Fibroblast of skin of left biceps (primary cell): ENCODE data around the gene DFFA.
"Not testable (repeated sequence)": the region's sequence is repeated elsewhere in the genome, so short reads cannot be mapped to it uniquely, and the experiment has no call there.

Experiments
- DNase-seq, 2 experiments: peaks; one replicate each; pipeline ENCODE4 v3.0.0-alpha.2; 2013; ENCODE audit warnings: low read depth in 2 of 2

Gene DFFA

DNA sequence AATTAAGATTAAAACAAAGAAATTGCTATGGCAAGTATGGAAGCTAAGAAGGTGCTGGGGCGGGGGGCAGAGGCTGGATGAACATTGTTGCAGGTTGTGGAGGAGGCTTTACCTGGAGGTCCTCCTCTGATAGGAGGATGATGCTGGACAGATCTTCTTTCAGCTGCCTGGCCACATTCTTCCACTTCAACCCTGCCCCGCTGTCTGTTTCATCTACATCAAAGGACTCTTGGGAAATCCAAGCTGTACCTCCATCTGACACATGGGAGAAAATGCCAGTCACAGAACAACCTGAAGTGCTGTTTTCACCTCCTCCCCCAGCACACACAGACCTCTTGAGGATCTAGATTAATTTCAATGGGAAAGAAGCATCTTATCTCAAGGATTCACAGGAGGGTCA, 5.3 kb downstream of the DFFA start:
- DNase-seq, result no peak

DNA sequence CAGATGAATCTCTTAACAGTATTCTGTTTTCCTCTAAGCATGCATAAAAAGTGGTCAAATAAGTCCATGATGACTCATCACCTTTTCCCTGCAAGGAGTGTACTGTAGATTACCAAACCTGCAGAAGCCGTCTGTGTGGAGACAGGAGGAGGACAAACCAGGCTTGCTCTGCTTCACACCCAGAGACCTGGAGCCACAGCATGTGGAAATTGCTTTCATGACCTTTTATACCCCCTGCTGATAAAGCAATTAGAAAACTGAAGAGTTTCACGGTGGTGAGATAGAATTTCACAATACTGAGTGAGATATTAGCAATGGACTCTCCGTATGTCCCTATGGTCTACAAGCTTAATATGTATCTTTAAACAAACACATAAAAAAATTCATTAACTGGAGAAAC, 13.1 kb downstream of the DFFA start:
- peak; percentile 38 to 46 for DNase-seq

DNA sequence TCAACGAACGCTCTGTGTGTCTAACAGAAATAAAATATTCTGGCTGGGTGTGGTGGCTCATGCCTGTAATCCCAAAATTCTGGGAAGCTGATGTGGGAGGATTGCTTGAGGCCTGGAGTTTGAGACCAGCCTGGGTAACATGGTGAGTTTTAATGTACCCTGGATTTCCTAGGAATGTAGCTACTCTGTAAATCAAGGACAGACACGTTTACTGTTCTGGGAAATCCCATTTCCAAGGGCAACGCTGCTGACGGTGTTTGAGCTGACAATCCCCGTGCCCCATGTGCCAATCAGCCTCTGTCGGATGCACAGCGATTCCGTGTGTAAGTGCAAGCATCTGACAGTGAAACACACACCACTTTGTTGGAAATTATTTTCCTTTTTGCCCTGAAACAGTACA, 14.5 kb downstream of the DFFA start:
- no peak for DNase-seq

DNA sequence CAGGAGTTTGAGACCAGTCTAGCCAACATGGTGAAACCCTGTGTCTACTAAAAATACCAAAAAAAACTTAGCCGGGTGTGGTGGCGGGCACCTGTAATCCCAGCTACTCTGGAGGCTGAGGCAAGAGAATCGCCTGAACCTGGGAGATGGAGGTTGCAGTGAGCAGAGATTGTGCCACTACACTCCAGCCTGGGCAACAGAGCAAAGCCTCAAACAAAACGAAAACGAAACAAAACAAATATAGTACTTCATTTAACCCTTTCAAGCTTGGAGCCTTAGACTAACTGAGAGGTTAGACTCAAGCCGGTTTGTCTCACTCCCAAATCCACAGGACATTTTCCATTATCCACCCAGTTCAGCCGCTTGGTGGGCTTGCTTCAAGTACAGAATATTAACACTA, 14.9 kb downstream of the DFFA start:
- DNase-seq, result not testable (repeated sequence)

DNA sequence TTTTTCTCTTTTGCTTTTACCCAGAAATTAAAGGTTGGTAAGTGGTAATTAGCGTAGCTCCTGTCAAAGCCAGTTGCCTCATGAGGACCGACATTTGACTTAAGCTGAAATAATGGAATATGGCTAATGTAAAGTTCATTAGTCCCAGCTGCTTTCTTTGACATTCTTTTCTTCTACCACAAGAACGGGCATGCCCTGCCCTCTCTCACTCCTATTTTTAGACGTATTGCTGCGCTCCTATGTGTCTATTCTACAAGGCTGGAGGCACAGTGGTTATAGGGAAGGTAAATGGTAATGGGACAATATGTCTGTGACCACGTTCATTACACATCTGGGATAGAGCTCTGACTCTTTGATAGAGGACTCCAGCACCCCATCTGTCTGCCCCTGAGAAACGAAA, 15.7 kb downstream of the DFFA start:
- DNase-seq, result no peak

DNA sequence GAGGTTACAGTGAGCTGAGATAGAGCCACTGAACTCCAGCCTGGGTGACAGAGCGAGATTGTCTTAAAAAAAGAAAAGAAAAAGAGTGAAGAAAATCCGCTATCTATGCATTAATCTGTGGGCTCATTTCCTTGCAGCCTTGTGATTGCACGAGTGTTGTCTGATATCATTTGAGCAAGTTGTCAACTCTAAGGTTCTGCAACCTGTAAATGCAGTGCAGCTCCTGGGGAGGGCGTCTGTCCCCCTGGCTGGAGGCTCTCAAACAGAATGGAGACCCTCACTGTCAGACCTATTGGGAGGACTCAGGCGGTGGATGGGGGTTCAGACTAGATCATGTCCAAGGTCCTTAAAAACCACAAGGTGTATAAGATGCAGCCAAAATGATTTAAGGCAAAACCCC, 16.3 kb downstream of the DFFA start:
- no peak for DNase-seq

DNA sequence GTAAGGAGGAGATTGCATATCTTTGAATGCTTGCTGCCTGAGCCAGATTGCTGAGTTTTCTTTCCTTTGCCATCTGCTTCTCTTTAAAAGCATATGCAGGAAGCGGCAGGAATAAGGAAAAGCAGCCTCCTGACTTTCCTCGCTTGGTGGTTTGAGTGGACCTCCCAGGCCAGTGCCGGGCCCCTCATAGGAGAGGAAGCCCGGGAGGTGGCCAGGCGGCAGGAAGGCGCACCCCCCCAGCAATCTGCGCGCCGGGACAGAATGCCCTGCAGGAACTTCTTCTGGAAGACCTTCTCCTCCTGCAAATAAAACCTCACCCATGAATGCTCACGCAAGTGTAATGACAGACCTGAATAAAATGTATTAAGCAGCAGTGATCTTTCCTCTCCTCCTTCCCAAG, 21.0 kb downstream of the DFFA start:
- DNase-seq, result peak in 1 of 2 experiments; percentile 47

DNA sequence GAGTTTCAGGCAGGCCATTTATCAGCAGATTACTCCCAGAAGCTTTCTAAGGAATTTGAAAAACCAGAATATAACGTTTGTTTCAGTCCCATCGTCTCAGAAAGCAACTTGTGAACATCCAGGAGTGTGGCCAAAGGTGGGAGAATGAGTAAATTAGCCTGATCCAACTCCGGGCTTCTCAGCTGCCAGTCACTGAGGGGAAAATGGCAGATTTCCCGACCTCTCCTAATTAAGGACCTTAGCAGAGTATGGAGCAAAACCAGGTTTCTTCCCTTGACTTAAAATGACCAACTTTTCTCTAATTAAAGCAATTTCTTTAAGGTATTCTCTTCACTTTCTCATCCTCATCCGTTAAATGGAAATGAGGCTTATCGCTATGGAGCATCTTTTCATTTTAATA, 21.5 kb downstream of the DFFA start:
- no peak for DNase-seq

DNA sequence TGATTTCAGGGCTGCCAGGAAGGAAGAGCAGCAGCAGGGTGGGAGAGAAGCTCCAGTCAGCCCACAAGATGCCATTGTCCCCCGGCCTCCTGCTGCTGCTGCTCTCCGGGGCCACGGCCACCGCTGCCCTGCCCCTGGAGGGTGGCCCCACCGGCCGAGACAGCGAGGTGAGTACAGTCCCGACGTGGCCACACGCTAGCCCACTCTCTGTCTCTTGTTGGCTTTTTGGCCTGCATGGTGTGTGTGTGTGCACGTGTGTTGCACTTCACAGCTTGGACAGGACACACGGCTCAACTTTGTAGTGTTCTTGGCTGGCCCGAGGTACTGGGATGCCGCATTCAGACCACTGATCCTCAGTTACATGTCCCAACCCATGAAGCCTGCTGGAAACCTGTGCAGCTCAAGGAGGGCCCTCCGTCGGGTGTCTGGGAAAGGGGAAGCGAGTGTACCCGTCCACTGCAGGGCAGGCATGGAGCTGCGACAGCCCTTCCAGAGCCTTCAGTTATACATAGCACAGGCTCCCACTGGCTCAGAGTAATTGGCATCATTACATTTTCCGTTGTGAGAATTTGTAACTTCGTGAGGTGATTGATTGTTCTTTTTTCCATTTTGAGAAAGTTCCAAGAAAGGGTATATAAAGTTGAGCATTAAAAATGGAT, 22.0 kb downstream of the DFFA start:
- DNase-seq, result no peak

DNA sequence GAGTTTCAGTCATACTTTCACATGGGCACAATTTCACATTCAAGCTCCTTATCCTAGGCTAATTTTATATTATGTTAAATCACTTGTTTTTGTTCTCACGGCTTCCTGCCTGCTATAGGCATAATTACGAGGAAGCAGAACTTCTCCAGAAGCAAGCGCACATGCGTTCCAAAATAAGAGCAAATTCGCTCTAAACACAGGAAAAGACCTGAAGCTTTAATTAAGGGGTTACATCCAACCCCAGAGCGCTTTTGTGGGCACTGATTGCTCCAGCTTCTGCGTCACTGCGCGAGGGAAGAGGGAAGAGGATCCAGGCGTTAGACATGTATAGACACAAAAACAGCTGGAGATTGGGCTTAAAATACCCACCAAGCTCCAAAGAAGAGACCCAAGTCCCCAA, 22.6 kb downstream of the DFFA start, which contains the start of gene CORT:
TSS of gene CORT (plus strand) at position 281 of the 400 bp plus-strand sequence. CDS start 193 bp downstream, outside the sequence.
- no peak for DNase-seq

DNA sequence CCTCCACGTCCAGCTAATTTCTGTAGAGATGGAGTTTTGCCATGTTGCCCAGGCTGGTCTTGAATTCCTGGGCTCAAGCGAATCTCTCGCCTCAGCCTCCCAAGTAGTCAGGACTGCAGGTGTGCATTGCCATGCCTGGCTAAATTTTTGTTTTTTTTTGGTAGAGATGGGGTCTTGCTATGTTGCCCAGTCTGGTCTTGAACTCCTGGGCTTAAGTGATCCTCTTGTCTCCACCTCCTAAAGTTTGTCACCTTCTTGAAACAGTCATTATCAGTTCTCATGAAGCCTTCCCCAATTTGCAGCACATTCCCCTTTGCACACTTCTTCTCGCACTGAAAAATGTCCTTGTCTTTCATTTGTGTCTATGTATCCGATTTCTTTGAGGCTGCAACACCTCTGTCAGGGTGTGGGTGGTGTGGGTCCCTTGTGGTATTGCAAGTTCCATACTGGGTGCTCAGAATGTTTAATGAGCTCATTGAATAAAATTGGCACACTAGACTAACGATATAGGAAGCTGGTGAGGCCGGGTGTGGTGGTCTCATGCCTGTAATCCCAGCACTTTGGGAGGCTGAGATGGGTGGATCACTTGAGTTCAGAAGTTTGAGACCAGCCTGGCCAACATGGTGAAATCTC, 25.4 kb downstream of the DFFA start:
- no peak for DNase-seq

DNA sequence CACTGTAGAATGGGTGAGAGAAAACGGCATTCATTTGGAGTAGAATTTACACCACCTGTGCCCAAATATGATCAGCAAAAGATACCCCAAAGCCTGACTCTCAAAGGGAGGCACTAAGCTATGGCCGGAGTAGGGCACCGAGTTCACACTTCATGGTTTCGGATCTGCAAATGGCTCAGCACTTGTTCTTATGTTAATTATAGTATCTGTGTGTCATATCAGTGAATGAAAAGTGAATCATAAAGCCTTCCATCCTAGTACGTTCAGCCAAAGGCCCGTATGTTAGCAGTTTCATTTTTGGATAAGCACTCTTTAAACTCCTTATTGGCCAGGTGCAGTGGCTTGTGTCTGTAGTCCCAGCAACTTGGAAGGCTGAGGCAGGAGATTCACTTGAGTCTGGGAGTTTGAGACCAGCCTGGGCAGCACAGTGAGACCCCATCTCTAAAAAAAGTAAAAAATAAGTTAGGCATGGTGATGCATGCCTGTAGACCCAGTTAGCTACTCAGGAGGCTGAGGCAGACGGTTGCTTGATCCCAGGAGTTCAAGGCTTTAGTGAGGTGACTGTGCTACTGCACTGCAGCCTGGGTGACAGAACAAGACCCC, 27.4 kb downstream of the DFFA start:
- DNase-seq, result no peak

DNA sequence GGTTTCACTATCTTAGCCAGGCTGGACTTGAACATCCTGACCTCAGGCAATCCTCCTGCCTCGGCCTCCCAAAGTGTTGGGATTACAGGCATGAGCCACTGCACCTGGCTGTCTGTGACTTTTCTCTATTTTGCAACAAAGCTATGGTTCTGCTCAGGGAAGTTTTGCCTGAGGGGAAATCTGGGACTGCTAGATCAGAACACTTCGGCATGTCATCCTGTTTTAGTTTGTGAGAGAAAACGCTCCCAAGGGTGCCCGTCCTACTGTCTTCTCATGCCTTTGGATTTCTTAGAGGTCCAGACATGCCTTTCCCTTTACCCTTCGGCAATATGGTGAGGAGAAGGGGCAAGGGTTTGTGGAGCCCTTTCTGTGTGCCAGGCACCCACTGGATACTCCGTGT, 28.1 kb downstream of the DFFA start:
- DNase-seq, result no peak

DNA sequence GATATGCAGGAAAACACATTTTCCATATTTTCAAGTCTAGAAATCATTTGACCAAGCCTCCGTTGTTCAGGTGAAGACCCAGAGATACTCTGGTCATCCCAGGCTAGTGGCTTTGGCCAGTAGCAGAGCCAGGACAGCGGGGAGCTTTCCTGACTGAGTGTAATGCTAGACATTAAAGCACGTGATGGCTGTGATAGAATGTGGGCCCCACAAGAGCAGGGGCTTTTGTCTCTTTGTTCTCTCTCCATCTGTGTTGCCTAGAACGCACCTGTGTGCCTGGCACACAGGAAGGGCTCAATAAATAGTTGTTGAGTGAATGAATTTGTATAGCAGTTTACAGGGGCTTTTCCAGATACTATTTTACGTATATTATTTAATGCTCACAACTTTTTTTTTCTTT, 31.5 kb downstream of the DFFA start:
- no peak for DNase-seq

DNA sequence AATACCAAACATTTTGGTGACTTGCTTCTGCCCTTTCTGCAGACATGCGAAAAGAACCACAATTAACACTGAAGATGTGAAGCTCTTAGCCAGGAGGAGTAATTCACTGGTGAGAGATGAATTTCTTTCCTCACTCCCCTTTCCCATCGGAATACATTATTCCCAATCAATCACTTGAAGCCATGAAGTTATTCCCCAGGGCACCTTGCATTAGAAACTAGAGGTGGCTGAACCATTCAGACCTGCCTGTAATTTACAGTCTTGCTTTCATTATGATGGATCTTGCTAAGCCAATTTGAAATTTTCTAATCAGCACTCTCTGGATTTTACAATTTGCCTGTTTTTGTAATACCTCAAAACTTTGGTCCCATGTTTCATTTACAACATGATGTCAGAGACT, 32.0 kb downstream of the DFFA start:
- no peak for DNase-seq

DNA sequence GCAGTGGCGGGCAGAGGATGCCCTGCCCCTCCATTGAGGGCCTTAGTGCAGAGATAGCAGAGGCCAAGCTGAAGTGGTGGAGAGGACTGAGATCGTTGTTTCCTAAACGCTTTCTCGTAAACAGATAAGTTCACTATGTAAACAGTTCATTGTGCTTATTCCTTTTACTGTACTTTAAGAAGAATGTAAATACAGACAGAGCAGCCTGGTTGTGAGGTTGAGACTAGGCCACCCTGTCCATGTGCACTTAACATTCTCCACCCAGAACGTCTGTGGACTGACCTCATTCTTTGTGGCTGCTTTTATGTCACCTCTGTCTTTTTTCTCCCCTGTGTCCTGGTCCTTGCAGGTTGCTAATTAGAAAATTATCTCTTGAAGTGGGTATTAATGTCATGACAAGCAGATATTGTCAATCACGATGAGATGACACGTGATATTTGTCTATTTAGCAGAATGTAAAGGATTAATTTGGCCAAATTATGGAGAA, 33.6 kb downstream of the DFFA start:
- DNase-seq, result no peak

DNA sequence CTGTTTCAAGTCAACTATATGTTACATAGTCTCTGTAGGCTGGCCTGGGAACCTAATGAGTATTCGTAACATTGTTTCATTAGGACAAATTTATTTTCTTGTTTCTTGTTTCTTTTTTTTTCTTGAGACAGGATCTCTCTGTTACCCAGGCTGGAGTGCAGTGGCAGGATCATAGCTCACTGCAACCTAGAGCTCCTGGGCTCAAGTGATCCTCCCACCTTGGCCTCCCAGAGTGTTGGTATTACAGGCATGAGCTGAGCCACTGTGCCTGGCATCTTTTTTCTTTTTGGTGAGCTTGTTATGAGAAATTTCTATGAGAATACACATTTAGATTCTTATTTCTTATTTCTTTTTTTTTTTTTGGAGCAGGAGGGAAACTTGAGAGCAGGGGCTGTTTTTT, 35.3 kb downstream of the DFFA start:
- DNase-seq, result no peak

DNA sequence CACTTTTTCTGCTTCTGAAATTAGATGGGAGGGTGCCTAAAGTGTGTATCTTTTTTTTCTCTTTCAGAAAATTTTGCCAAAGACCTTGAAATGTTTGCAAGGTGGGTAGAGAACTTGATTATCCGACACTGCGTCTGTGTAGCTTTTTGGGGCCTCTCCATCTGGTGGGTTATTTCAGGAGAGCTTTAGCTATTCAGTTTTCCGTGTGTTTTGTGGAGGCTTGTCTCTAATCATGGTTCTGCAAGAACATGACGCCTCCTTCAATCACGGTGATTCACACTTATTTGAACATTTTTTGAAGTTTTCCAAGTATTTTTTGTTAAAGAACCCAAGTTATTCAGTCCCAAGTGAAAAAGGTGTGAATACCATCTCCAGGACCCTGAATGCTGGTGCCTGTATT, 37.7 kb downstream of the DFFA start:
- no peak for DNase-seq

DNA sequence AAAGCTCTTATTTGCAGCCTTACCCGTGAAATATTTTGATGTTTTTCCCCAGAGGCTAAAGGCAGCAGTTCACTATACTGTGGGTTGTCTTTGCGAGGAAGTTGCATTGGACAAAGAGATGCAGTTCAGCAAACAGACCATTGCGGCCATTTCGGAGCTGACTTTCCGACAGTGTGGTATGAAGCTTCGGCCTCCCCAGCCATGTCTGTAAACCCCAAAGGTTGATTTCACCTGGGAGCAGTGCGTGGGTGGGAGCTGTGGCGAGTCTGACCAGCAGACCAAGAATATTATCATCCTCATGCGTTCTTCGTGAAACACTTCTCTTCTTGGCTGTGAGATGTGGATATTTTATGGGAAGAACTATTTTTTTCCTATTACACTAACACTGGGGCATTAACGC, 38.5 kb downstream of the DFFA start:
- no peak for DNase-seq

DNA sequence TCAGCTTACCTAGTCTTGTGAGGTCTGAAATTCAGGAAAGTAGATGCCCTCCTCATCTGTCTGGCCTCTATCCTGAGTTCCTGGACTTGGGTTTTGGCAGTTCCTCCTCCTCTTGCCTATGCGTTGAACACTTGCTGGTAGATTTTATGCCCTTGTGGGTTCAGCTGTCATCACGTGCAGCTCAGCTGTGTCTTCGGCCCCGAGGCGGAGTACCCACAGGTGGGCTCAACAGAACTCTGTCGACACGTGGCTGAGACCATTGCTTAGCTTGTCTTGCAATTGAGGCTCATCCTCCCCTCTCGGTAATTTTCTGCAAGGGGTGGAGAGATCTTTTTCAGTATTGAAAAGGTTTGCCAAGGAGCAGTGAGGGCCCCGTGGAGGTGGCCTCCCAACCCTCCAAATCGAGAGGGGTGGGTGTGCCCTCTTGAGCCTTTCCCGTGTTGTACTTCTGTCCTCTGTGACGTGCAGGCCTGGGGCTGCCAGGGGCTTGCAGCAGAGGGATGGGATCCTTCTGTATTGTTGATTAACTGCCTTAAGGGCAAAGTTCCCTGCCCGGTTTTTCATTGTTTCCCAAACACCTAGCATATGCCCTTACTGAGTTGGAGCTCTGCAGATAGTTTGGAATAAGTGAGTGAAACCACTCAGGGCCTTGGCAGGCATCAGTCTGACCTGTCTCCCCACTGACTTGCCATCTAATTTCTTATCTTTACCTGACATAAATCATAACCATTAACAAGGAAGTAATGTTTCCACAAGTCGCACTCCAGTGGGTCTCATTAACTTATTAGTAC, 39.2 kb downstream of the DFFA start:
- no peak for DNase-seq

DNA sequence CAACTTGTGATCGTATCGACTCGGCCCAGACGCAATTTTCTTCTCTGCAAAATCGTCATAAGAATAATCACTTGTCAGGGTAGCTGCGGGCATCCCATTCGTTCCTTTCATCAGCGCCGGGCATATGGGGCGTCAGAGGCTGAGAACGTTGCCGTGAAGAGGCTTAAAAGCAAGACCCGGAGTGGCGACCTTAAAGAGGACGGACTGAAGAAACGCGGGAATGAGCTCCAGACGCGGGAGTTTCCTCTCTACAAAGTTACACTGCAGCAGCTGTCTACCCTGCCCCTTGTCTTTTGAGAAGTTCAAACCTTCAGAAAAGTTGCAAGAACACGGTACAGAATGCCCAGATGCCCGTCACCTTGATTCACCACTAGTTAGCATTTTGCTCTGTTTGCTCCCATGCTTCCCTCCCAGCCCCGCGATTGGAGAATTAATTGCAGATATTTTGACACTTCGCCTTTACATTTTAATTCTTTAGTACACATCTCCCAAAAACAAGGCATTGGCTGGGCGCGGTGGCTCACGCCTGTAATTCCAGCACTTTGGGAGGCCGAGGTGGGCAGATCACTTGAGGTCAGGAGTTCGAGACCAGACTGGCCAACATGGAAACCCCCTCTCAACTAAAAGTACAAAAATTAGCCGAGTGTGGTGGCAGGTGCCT, 41.1 kb downstream of the DFFA start:
- DNase-seq, result no peak
